HCT116 (cell line): ENCODE measurements around the gene POMT1. TPM values are rescaled to one million over a fixed set of nuclear protein-coding genes. Genes with fewer than 3 reads are reported as not detected.

ENCODE experiments used
- ATAC-seq: fragments of 200-7000 bp; cut with Tn5 transposase; 2 replicates; pipeline ENCODE4 v1.9.1; 2020; ENCODE audit warnings: mild to moderate bottlenecking, moderate library complexity
- BruUV-seq: library from RNA; stranded (reverse); fragments of 400-500 nt; replicated peaks from 2 replicates; lab custom pipeline; 2021; lab: Mats Ljungman, UMichigan
- CTCF ChIA-PET: fragments of 300-600 bp; sonication (Branson Sonifier 250); formaldehyde crosslinking; loops from one replicate; lab custom pipeline; 2021; ENCODE audit warnings: antibody characterized with exemption; lab: Charles Lee
- POLR2A ChIA-PET: fragments of 300-600, 350-600 bp; sonication (Branson Sonifier 250); formaldehyde crosslinking; loops from one replicate; lab custom pipeline; 2021; ENCODE audit warnings: antibody characterized with exemption; lab: Charles Lee
- RAD21 ChIA-PET, 2 experiments: fragments of 300-600 bp; sonication (Branson Sonifier 250); formaldehyde crosslinking; loops; one replicate each; lab custom pipeline; 2023; ENCODE audit warnings: low total read pairs in 2 of 2; ENCODE audit not compliant: uncharacterized antibody in 2 of 2, unreplicated experiment in 2 of 2, low non-redundant PET in 1 of 2; lab: Charles Lee
- DNase-seq: peaks from one replicate; pipeline ENCODE4 v3.0.0-alpha.2; 2010; ENCODE audit warnings: low read depth, low spot score
- H2AFZ ChIP-seq: fragments of 200-600 bp; shearing (Covaris generic), sonication (generic); 2 replicates; pipeline ENCODE4 v1.6.1; 2017; ENCODE audit warnings: low read depth, mixed run types, mixed read lengths, antibody characterized with exemption, low read length; ENCODE audit not compliant: poor library complexity, severe bottlenecking
- H3K27ac ChIP-seq: 2 replicates; pipeline ENCODE4 v1.5.1; 2012; ENCODE audit warnings: low read depth, low read length
- H3K27me3 ChIP-seq: fragments of 200-600 bp; sonication (generic); 2 replicates; pipeline ENCODE4 v1.6.1; 2016; ENCODE audit warnings: mixed run types, low read length, mixed read lengths; ENCODE audit not compliant: insufficient read depth
- H3K36me3 ChIP-seq, 2 experiments: fragments of 200-500 bp in 1 of 2; fragments of 200-600 bp in 1 of 2; sonication (Bioruptor generic) in 1 of 2; sonication (generic) in 1 of 2; 2 replicates each; pipeline versions ENCODE4 v1.5.1 to v1.6.1; 2014 to 2016; ENCODE audit warnings: low read length in 2 of 2, inconsistent platforms in 1 of 2, mixed read lengths in 1 of 2, mixed run types in 1 of 2; ENCODE audit not compliant: insufficient read depth in 2 of 2, control insufficient read depth in 1 of 2
- H3K4me1 ChIP-seq, 2 experiments: fragments of 200-600 bp in 1 of 2; sonication (generic) in 1 of 2; 2 replicates each; pipeline versions ENCODE4 v1.5.1 to v1.6.1; 2012 to 2017; ENCODE audit warnings: low read length in 2 of 2, inconsistent platforms in 1 of 2, mild to moderate bottlenecking in 1 of 2, mixed read lengths in 1 of 2, mixed run types in 1 of 2, moderate library complexity in 1 of 2; ENCODE audit not compliant: insufficient read depth in 2 of 2, control insufficient read depth in 1 of 2
- H3K4me2 ChIP-seq: fragments of 200-600 bp; sonication (generic); 2 replicates; pipeline ENCODE4 v1.6.1; 2017; ENCODE audit warnings: mixed run types, low read length, mixed read lengths
- H3K4me3 ChIP-seq, 2 experiments: fragments of 200-600 bp in 1 of 2; sonication (generic) in 1 of 2; replicated peaks in 1 of 2; 2 replicates each; pipeline ENCODE4 v1.5.1; 2011 to 2016; ENCODE audit warnings: low read length in 2 of 2, control low read depth in 1 of 2, low read depth in 1 of 2, mild to moderate bottlenecking in 1 of 2, mixed read lengths in 1 of 2, mixed run types in 1 of 2
- H3K79me2 ChIP-seq: fragments of 200-600 bp; sonication (generic); 2 replicates; pipeline ENCODE4 v1.6.1; 2017; ENCODE audit warnings: mild to moderate bottlenecking, mixed run types, low read length, moderate library complexity, mixed read lengths; ENCODE audit not compliant: insufficient read depth
- H3K9ac ChIP-seq: fragments of 200-600 bp; sonication (generic); 2 replicates; pipeline ENCODE4 v1.6.1; 2016; ENCODE audit warnings: low read length, mixed read lengths
- H3K9me2 ChIP-seq: fragments of 200-600 bp; sonication (generic), shearing (Covaris generic); 2 replicates; pipeline ENCODE4 v1.6.1; 2017; ENCODE audit warnings: mixed run types, mild to moderate bottlenecking, moderate library complexity; ENCODE audit not compliant: insufficient read depth
- H3K9me3 ChIP-seq, 2 experiments: fragments of 200-500 bp in 1 of 2; fragments of 200-600 bp in 1 of 2; sonication (Bioruptor generic) in 1 of 2; sonication (generic) in 1 of 2; 2 replicates each; pipeline ENCODE4 v1.6.1; 2014 to 2017; ENCODE audit warnings: low read length in 2 of 2, mixed read lengths in 2 of 2, inconsistent platforms in 1 of 2, low read depth in 1 of 2, mild to moderate bottlenecking in 1 of 2, mixed run types in 1 of 2, moderate library complexity in 1 of 2; ENCODE audit not compliant: control insufficient read depth in 1 of 2, insufficient read depth in 1 of 2
- H4K20me1 ChIP-seq: fragments of 200-600 bp; sonication (generic), shearing (Covaris generic); 2 replicates; pipeline ENCODE4 v1.6.1; 2017; ENCODE audit warnings: mixed run types, mild to moderate bottlenecking, moderate library complexity; ENCODE audit not compliant: insufficient read depth
- CEBPB ChIP-seq: IDR thresholded peaks from 2 replicates; pipeline ENCODE4 v1.6.1; 2012; ENCODE audit warnings: low read depth
- ELF1 ChIP-seq: IDR thresholded peaks from 2 replicates; pipeline ENCODE4 v1.6.1; 2012; ENCODE audit warnings: low read depth, borderline replicate concordance
- EZH2 ChIP-seq: fragments of 200-600 bp; sonication (generic); IDR thresholded peaks from 2 replicates; pipeline ENCODE4 v1.6.1; 2017; ENCODE audit warnings: antibody characterized with exemption, mixed run types
- FOSL1 ChIP-seq: IDR thresholded peaks from 2 replicates; pipeline ENCODE4 v1.6.1; 2012; ENCODE audit warnings: low read depth
- POLR2A ChIP-seq: IDR thresholded peaks from 2 replicates; pipeline ENCODE4 v1.7.0; 2011; ENCODE audit warnings: borderline replicate concordance; ENCODE audit not compliant: insufficient read depth, insufficient read length; ENCODE audit errors: extremely low read depth
- POLR2AphosphoS5 ChIP-seq: IDR thresholded peaks from 2 replicates; pipeline ENCODE4 v1.6.1; 2011; ENCODE audit warnings: mild to moderate bottlenecking, low read depth, low read length, moderate library complexity
- RAD21 ChIP-seq: IDR thresholded peaks from 2 replicates; pipeline ENCODE4 v1.6.1; 2012; ENCODE audit warnings: low read depth, mild to moderate bottlenecking
- SIN3A ChIP-seq: IDR thresholded peaks from 2 replicates; pipeline ENCODE4 v1.6.1; 2012; ENCODE audit warnings: low read depth
- SP1 ChIP-seq: IDR thresholded peaks from 2 replicates; pipeline ENCODE4 v1.6.1; 2012; ENCODE audit warnings: low read depth
- ZFX ChIP-seq: fragments of 450-650 bp; IDR thresholded peaks from 2 replicates; pipeline ENCODE4 v1.6.1; 2017
- intact Hi-C: fragments of 100-400 bp; cut with micrococcal nuclease; formaldehyde crosslinking; loops from 2 replicates; pipeline ENCODE4 v1.10.0; 2022
- total RNA-seq: library from RNA; stranded (reverse); gene quantifications from one replicate; pipeline ENCODE4 v1.2.1, GENCODE V29; 2021; ENCODE audit not compliant: unreplicated experiment
- TF ChIP-seq, protein P1 (sequence below): IDR thresholded peaks from 2 replicates; pipeline ENCODE4 v1.6.1; 2011; ENCODE audit warnings: mild to moderate bottlenecking, low read length, moderate library complexity; ENCODE audit not compliant: insufficient replicate concordance; ENCODE audit errors: extremely low read depth

Gene POMT1
- total RNA-seq, 1 experiment from 2014 or later = 21.4 TPM

- Histone ChIP-seq H3K27ac (no peak overlapping the region), H3K36me3 (peaks cover 72 to 87% of the 10 kb centered on the region in 2 experiments), H3K9me3 (no peaks in the 10 kb centered on the region), H3K4me2 (no peak overlapping the region), H3K9me2 (no peaks in the 10 kb centered on the region), H4K20me1 (no peaks in the 10 kb centered on the region), H3K79me2 (peaks cover 12% of the 10 kb centered on the region; the same call in 1 of the 2 replicates), H3K9ac (no peak overlapping the region), H3K4me3 (no peak overlapping the region), H3K27me3 (no peaks in the 10 kb centered on the region), H2AFZ (no peak overlapping the region), H3K4me1 (no peaks in the 10 kb centered on the region)
- intact Hi-C loops = no loop called here
- RAD21 ChIA-PET = no interaction called here
- CTCF ChIA-PET = no interaction called here
- TF ChIP-seq, protein P1, sequence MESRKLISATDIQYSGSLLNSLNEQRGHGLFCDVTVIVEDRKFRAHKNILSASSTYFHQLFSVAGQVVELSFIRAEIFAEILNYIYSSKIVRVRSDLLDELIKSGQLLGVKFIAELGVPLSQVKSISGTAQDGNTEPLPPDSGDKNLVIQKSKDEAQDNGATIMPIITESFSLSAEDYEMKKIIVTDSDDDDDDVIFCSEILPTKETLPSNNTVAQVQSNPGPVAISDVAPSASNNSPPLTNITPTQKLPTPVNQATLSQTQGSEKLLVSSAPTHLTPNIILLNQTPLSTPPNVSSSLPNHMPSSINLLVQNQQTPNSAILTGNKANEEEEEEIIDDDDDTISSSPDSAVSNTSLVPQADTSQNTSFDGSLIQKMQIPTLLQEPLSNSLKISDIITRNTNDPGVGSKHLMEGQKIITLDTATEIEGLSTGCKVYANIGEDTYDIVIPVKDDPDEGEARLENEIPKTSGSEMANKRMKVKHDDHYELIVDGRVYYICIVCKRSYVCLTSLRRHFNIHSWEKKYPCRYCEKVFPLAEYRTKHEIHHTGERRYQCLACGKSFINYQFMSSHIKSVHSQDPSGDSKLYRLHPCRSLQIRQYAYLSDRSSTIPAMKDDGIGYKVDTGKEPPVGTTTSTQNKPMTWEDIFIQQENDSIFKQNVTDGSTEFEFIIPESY = no peak
- no peak for TF ChIP-seq RAD21
- TF ChIP-seq SP1 = no peak
- TF ChIP-seq ELF1 = no peak
- TF ChIP-seq SIN3A = no peak
- TF ChIP-seq CEBPB = no peak
- TF ChIP-seq FOSL1 = no peak
- TF ChIP-seq EZH2 = no peak
- TF ChIP-seq POLR2A = no peak
- no peak for TF ChIP-seq POLR2AphosphoS5
- TF ChIP-seq ZFX = no peak
- POLR2A ChIA-PET = no interaction called here
- DNase-seq = no peak
- ATAC-seq = no peak
- BruUV-seq = no TSS peak
Measured at GRCh38 chr9:131485728-131486422, 16.8 kb upstream of the POMT1 start.
